Mucosa of descending colon (tissue), 3 donors: ENCODE measurements around the gene ARFGAP3. TPM values are rescaled to one million over a fixed set of nuclear protein-coding genes. Genes with fewer than 3 reads are reported as not detected.
A peak's percentile ranks its signal among the peaks of the same experiment; 100 is the strongest.

Experiments
- ATAC-seq: fragments of 200-7000 bp; cut with Tn5 transposase; one replicate; pipeline ENCODE4 v1.9.1; 2020; ENCODE audit warnings: mild to moderate bottlenecking, moderate library complexity
- DNase-seq, 3 donors: peaks; one replicate each; pipeline ENCODE4 v3.0.0-alpha.2; 2020
- H3K36me3 ChIP-seq: fragments of 200-600 bp; one replicate; pipeline ENCODE4 v1.8.0; 2021; ENCODE audit warnings: low read depth, mild to moderate bottlenecking
- H3K4me1 ChIP-seq: fragments of 200-600 bp; one replicate; pipeline ENCODE4 v1.8.0; 2021; ENCODE audit warnings: low read depth, mild to moderate bottlenecking
- H3K4me3 ChIP-seq: fragments of 200-600 bp; one replicate; pipeline ENCODE4 v1.8.0; 2021; ENCODE audit warnings: mild to moderate bottlenecking
- H3K9me3 ChIP-seq: fragments of 200-600 bp; one replicate; pipeline ENCODE4 v1.8.0; 2021; ENCODE audit warnings: mild to moderate bottlenecking
- intact Hi-C, 2 donors: fragments of 100-400 bp; cut with DNase I in 1 of 2; cut with micrococcal nuclease in 1 of 2; formaldehyde crosslinking; loops; one replicate each; pipeline versions ENCODE4 v1.11.0 to v1.11.1; 2022; cut with DNase I, micrococcal nuclease
- total RNA-seq, 3 donors: library from RNA; stranded (reverse); fragmentation: NEBNext Ultra II Directional in 2 of 3; extraction: Animal tissue kit (Norgen Biotek cat#: 25700) in 2 of 3; gene quantifications; one replicate each; pipeline versions ENCODE4 v1.2.1 to v1.2.4, GENCODE V29; 2021 to 2023
- TF ChIP-seq, protein P1 (sequence below): fragments of 200-600 bp; IDR thresholded peaks from one replicate; pipeline ENCODE4 v1.8.0; 2022; ENCODE audit warnings: antibody characterized with exemption, mild to moderate bottlenecking
- donor health status: DM: no; HTN: no; CAD: no; lungs with moderate emphysema.
- donor health status: DM: no; HTN: no; CAD: no.
- donor health status: DM: no; HTN: yes; CAD: no.

Gene ARFGAP3
- total RNA-seq, 3 donors from 2014 or later = 20.0 to 41.3 (median 34.3) TPM

DNA sequence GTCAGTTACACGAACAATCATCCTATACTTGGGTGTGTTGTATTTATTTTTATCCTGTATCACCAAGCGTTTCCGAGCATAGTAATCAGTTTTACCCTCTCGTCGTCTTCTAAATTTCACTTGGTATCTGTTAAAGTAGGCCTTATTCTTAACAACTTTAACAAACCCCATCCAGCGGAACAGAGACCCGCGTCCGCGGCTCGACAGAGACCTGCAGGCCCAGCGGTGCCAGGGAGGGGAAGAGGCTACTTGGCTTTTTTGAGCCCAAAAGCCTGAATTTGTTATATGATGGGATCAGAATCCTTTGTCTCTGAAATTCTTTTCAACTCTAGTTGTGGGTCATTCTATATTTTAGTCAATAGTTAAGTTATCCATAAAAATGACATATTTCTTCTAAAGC, 79.9 kb downstream of the ARFGAP3 start:
- DNase-seq (no peak), ATAC-seq (no peak)
- H3K36me3 ChIP-seq = no peaks in the 10 kb centered on the region
- intact Hi-C loops = no loop called here
- H3K9me3 ChIP-seq = no peaks in the 10 kb centered on the region
- H3K4me3 ChIP-seq = no peak overlapping the region
- H3K4me1 ChIP-seq = no peaks in the 10 kb centered on the region
- TF ChIP-seq, protein P1, sequence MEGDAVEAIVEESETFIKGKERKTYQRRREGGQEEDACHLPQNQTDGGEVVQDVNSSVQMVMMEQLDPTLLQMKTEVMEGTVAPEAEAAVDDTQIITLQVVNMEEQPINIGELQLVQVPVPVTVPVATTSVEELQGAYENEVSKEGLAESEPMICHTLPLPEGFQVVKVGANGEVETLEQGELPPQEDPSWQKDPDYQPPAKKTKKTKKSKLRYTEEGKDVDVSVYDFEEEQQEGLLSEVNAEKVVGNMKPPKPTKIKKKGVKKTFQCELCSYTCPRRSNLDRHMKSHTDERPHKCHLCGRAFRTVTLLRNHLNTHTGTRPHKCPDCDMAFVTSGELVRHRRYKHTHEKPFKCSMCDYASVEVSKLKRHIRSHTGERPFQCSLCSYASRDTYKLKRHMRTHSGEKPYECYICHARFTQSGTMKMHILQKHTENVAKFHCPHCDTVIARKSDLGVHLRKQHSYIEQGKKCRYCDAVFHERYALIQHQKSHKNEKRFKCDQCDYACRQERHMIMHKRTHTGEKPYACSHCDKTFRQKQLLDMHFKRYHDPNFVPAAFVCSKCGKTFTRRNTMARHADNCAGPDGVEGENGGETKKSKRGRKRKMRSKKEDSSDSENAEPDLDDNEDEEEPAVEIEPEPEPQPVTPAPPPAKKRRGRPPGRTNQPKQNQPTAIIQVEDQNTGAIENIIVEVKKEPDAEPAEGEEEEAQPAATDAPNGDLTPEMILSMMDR = no peak

DNA sequence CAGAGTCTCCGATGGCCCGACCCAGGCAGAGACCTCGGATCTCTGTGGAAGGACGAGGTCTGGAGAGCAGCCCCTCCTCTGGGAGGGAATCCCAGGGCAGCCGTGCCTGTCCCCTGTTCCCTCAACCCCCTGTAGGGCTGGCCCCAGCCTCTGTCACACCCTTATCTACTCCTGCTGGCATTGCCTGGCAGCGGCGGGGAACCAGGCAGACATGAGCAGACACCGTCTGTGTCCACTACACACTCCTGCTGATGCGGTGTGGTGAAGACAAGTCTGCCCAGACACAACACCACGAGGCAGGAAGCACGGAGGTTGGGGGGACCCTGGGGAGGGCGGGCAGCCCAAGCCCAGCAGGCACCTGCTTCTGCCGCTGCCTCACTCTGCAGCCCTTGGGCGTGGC, 83.9 kb downstream of the ARFGAP3 start:
- peak; percentile 13 for ATAC-seq
- DNase-seq = no peak
- H3K4me1 ChIP-seq = peaks cover 4% of the 10 kb centered on the region
- H3K36me3 ChIP-seq = no peaks in the 10 kb centered on the region
- intact Hi-C loops = no loop called here
- TF ChIP-seq, protein P1 = no peak
- no peak overlapping the region for H3K4me3 ChIP-seq
- H3K9me3 ChIP-seq = no peaks in the 10 kb centered on the region

DNA sequence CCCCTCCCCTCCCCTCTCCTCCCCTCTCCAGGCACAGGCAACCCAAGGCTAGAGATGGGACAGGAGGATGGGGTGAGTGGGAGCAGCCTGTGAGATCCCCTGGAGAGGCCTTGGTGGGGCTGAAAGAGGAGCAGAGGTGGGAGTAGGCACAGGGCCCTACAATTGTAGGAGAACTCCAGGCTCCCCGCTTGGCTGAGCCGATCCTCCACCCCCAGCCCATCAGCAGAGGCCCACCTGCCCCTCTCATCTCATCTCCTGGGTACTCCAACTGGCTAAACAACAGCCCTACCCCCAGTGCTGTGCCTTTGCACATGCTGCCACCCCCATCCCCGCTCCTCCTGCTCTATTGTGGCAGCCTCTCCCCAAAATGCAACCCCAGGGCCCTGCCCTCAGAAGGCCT, 84.4 kb downstream of the ARFGAP3 start:
- no peaks in the 10 kb centered on the region for H3K9me3 ChIP-seq
- intact Hi-C loops = no loop called here
- no peak for ATAC-seq
- H3K4me3 ChIP-seq = no peak overlapping the region
- TF ChIP-seq, protein P1 = no peak
- no peak for DNase-seq
- peaks cover 4% of the 10 kb centered on the region for H3K4me1 ChIP-seq
- no peaks in the 10 kb centered on the region for H3K36me3 ChIP-seq

DNA sequence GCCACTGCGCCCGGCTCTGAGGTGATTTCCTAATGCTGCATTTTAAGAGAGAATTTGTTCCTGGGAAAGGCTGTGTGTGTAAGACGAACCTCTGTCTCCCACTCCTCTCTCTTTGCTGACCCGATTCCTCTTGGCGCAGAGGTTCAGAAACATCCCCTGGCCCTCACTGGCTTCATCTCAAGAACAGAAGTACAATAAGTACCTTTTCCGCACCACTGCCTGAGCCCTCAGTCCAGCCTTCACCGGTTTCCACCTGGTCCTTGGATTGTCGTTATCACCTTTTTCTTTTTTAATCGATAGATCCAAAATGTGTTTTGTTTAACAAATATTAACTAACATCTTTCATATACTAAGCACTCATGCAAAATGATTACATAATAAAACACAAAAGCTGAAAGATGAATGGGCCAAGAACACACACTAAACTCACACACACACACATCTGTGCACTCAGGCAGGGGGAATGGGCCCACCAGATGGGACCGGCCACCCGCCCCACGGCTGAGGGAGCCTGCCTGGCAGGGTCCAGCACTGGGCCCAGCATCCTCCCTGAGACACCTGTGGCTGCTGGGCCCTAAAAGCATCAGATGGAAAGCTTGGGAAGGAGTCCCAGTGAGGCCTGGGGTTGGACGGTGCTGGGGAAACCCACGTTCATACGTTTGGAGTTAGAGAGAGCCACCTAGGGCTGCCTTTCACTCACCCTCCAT, 86.0 kb downstream of the ARFGAP3 start:
- H3K4me1 ChIP-seq = peaks cover 4% of the 10 kb centered on the region
- TF ChIP-seq, protein P1 = no peak
- no peak overlapping the region for H3K4me3 ChIP-seq
- H3K9me3 ChIP-seq = no peaks in the 10 kb centered on the region
- intact Hi-C loops = no loop called here
- ATAC-seq = no peak
- DNase-seq = no peak
- H3K36me3 ChIP-seq = no peaks in the 10 kb centered on the region

DNA sequence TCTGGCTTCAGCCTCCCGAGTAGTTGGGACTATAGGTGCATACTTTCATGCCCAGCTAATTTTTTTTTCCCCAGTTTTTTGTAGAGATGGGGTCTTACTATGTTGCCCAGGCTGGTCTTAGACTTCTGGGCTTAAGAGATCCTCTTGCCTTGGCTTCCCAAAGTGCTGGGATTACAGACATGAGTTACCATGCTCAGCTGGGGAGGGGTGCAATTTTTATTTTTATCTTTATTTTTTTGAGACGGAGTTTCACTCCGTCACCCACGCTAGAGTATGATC, 86.7 kb downstream of the ARFGAP3 start:
- Histone ChIP-seq H3K4me3 (no peak overlapping the region), H3K36me3 (no peaks in the 10 kb centered on the region), H3K9me3 (no peaks in the 10 kb centered on the region), H3K4me1 (peaks cover 4% of the 10 kb centered on the region)
- intact Hi-C loops = no loop called here
- ATAC-seq (no peak), DNase-seq (no peak)
- TF ChIP-seq, protein P1 = no peak
